Left forelimb (tissue), 1 donor: Measurements from ENCODE around the gene PSMD4.

ENCODE experiments used
- DNase-seq: peaks from one replicate; pipeline ENCODE4 v3.0.0-alpha.2; 2018; ENCODE audit warnings: low spot score

The PSMD4 gene

DNA sequence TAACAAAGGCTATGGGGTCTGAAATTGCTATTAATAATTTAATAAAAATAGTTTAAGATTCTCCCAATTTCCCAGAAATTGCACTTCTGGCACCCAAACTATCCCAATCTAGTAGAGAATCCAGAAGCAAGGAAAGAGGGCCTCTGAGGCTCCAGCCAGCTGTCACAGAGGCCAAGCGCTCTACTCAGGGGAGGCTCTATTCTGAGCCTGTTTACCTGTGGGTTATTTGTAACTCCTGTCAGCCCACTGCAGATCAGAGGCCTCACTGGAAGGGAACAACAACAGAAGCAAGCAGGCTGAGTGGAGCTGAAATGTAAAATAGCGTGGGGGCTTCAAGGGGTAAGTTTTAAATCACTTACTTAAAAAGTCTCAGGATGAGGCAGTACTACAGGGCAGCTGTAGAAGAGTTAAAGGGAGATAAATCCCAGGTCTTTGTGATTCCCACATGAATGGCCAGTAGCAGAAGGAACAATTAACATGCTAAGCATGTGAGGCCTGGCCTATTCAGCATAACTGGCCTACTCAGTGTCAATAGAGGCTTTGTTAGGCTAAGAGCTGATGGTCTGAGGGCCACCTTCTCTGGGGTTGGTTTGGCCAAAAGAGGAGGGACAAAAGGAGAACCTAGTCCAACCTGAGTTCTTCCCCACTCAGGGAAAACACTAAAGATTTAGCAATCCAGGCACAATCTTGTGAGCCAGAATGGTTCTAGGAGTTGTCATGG, 40.4 kb downstream of the PSMD4 start:
- no peak for DNase-seq

DNA sequence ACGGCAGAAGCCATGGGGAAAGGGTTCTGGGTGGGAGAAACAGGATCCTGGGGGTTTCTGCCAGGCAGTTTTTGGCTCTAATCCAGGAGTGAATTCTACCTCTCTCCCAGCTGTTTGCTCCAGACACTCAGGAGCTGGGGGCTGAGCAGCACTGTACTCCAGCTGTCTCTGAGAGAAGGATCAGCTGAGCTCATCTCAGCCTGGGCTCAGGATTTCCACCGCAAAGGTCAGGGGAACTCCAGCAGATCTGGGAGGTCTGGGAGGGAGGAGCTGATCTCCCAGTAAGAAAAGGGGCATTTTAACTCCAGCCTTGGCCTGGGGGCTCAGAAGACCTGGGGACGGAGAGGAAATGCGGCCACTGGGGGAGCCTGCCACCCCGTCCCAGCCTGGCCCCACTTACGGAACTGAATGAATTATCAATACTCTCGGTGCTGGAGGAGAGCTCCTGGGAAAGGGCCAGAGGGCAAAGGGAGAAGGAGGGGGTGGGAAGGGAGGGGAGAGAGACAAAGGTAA, 55.3 kb downstream of the PSMD4 start:
- no peak for DNase-seq

- DNase-seq: no peak
These were observed 56.5 kb downstream of the PSMD4 start for GRCh38 chr1:151311011-151311410.

DNA sequence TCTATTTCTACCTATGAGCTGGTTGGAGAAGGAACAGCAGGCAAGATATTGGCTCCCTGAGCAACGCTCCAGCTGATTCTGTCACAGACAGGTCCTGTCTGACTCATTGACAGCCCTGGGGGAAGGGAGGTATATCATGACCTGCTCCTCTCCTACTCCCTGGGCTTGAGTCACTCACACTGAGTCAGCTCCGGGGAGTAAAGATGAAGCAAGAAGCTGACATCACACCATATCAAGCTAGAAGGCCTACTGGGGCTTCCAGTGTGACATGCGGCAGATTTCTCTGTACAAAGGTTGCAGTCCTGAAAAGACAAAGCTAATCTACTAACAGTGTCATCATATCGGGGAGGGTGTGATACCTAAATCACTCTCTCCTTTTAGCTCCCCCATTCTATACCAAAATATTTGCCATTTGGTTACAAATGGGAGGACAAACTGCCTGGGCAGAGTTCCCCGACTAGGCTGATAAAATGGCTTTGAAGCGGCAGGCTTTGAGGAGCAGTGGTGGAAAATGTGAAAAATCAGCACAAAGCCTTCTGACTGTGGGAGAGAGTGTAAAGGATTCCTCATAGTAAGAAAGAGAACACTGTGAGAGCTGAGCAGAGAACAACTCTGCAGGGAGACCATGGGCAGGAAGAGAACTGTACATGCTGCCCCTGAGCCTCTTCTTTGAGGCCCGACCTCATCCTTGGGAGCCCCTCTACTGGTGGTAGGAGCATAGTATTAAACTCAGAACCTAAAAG, 57.2 kb downstream of the PSMD4 start:
- DNase-seq: no peak

DNA sequence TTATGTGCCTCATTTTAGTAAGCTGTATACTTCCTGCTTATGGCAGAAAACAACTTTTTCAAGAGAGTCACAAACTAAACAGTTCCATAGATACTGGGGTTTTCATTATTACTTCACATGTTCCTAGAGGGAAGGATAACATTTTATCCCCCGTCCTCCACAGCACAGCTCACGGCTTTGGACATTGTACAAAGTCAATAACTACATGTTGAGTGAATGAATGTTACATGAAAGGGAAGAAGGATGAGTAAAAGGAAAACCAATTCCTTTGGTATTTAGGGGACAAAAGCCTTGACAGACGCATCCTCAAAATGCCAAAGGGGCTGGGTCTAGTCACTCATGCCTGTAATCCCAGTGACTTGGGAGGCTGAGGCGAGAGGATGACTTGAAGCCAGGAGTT, 57.9 kb downstream of the PSMD4 start:
- no peak for DNase-seq

DNA sequence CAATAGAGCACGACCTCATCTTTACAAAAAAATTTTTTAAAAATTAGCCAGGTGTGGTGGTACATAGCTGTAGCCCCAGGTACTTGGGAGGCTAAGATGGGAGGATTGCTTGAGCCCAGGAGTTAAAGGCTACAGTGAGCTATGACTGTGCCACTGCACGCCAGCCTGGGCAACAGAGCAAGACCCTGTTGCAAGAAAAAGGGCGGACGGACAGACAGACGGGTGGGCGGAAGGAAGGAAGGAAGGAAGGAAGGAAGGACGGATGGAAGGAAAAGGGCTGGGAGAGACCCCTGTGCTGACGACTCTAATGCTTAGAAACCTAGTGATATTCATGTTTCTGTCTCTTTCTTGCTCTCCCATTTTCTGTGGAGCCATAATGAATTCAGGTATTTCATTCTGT, 58.3 kb downstream of the PSMD4 start:
- DNase-seq: no peak

DNA sequence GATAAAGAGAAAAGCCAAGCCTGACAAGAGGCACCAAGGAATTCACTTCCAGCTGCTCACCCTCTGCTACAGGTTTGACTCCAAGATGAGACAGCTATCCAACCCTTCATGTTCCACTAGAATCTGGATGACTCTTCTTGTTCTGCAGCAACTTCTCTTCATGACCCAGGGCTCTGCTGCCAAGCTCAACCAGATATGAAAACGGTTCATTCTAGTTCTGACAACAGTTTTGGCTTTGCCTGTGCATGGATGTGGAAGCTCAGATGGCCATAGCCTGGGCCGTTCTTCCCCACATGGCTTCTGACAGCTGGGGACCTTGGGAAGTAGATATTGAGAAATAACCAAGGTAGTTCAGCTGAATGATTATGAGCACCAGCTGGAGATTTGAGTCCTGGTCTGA, 59.0 kb downstream of the PSMD4 start:
- no peak for DNase-seq

- no peak for DNase-seq
These were observed 59.8 kb downstream of the PSMD4 start for GRCh38 chr1:151314137-151314875.

GRCh38 chr1:151315565-151316235, 61.2 kb downstream of the PSMD4 start:
- DNase-seq: no peak
